Transverse colon (tissue), 3 donors: Measurements from ENCODE around the gene CSE1L.

Experiments
- CTCF ChIP-seq, 5 experiments: fragments of 200-600 bp in 3 of 5; fragments of 450-650 bp in 2 of 5; sonication (generic) in 3 of 5; IDR thresholded peaks; 1 replicate in 2 of 5; 2 replicates in 3 of 5; pipeline ENCODE4 v1.5.1; 2016 to 2017; ENCODE audit warnings: antibody characterized with exemption in 5 of 5, inconsistent platforms in 3 of 5, mild to moderate bottlenecking in 2 of 5, moderate library complexity in 1 of 5
- EP300 ChIP-seq: sonication (generic); formaldehyde crosslinking; IDR thresholded peaks from one replicate; pipeline ENCODE4 v1.6.1; 2017; ENCODE audit warnings: antibody characterized with exemption, low read depth

- TF ChIP-seq CTCF (IDR thresholded peaks at IDR 0.05) (no peak), EP300 (no peak)
These were observed 3.1 kb upstream of the CSE1L start for GRCh38 chr20:49043000-49043399.
